NCI-H524 treated with DMSO at 0.1 percent for 48 hours (cell line): ENCODE results near the gene LRRTM2.

Experiments
- DNase-seq: peaks from one replicate; lab custom pipeline; 2025; lab: John Stamatoyannopoulos, UW

LRRTM2 gene

GRCh38 chr5:138878437-138879235, 3.5 kb upstream of the LRRTM2 start:
- no peak for DNase-seq

DNA sequence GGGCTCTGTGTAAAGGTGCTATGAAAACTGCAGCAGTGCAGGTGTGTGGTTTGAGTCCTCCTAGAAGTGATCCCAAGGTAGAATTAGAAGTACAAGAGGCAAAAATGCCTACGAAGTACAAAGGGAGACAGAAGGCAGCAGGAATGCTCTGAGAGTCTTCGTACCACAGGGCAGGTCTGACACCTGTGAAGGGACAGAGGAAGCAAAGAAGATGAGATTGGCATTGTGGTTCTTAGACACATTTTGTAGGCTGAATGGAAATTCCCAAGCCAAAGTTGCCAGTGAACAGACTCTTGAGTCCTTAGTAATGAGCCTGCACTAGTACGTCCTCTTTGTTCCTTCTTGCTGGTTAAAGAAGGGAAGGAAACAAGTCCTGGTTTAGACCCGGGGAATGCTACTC, 1.7 kb upstream of the LRRTM2 start:
- DNase-seq, result no peak

- DNase-seq, result no peak
Observed at GRCh38 chr5:138875946-138876345, 811 bp upstream of the LRRTM2 start.

GRCh38 chr5:138875552-138875875, 379 bp upstream of the LRRTM2 start:
- no peak for DNase-seq

GRCh38 chr5:138874241-138874640, 894 bp downstream of the LRRTM2 start:
- no peak for DNase-seq

DNA sequence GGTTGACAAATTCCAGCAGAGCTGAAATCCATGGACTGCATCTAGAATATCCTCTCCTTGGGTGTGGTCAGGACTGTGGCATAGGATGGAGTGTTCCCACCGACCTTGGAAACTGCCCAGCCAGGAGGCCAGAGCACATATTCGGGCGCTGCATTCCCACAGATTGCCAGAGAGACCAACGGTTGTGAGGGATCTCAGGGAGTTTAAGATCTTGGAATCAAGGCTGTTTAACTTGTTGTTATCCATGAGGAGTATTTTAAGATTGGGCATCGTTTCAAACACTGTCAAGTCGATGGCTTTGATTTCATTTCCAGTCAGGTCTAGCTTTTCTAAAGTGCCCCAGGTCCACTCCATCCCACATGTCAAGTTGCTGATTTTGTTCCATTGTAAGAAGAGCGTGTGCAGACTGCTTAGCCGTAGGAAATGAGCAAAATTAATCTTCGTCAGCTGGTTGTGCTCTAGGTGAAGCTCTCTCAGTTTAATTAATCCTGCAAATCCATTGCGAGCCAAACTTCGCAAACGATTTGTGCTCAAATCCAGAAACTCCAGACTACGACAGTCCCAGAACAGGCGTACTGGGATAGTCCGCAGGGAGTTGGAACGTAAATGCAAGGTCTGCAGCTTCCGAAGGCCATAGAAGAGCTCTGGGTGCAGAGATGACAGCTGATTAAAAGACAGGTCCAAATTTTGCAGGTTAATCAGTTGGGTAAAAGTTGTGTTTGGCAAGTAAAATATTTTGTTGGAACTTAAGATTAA, 1.5 kb downstream of the LRRTM2 start:
- peak; percentile 34 for DNase-seq

- no peak for DNase-seq
Observed at GRCh38 chr5:138872841-138873465, 2.2 kb downstream of the LRRTM2 start.

DNA sequence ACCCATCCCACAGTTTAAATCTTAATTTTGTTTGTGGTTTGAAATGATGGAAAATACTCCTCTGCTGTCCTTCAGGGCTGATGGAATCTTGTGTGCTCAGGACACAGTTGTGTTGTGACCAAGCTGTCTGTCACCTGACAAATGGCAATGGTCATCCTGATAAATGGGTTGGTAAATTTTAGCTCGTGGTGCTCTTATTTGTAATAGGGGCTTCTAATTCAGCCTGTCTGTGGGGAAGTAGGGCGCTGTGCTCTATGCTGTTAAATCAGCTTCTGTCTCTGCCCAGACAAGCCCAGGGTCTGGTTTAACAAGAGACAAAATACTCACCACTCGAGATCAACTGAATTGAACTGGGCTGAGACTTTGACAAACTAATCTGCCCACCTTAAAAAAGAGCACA, 4.5 kb downstream of the LRRTM2 start:
- no peak for DNase-seq

DNA sequence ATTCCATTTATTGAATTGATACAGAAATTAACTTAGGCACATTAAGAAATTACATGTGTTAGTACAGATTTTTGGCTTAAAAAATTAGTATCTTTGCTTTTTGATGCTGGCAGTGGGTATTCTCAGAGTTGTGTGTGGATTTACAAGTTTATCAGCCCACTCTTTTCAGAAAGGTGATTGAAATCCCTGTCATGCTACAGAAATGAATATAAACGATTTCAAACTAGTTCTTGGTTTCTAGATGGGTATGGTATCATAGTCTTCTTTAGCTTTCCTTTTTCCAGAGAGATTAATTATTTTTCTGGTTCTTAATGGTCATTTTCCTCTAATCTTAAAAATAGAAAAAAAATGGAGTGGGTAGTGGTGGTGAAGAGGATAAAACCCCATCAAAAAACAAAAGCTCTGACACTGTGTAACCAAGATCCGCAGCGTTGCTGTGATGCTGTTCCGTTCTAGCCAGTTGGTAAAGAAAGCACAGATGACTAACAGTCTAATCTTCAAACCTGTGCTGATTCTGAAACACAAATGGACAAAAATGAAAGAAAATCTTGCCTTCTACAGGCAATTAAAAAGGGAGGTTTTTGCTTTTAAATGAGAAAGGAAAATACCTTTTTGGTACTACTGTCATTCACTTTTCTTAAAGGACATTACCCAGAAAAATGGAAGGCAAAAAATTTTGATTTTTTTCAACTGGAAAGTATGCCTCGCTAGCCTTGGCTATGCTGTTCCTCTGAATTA, 5.2 kb downstream of the LRRTM2 start:
- DNase-seq, result no peak

DNA sequence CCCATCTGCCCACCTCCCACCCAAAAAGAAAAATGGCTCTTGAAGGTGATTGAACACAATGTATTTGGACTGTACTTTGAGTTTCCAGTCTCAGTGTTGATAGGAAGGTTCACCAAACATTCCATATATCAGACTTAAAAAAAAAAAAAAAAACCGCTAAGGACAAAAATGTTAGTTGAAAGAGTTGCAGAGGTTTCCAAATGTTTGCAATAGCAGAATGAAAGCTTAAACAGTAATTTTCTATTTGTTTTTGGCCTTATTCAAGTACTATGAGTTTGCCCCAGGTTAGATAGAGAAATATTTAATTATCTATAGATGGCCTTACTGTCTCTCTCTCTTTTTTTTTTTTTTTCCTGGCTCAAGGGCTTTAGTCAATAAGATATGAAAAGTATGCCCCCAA, 6.1 kb downstream of the LRRTM2 start:
- DNase-seq, result no peak

GRCh38 chr5:138867011-138867410, 8.1 kb downstream of the LRRTM2 start:
- DNase-seq, result no peak

GRCh38 chr5:138853132-138853531, 22.0 kb downstream of the LRRTM2 start:
- no peak for DNase-seq

- DNase-seq, result no peak
Observed at GRCh38 chr5:138850865-138851435, 24.2 kb downstream of the LRRTM2 start.

GRCh38 chr5:138849882-138850281, 25.3 kb downstream of the LRRTM2 start:
- no peak for DNase-seq

GRCh38 chr5:138849439-138849838, 25.7 kb downstream of the LRRTM2 start:
- DNase-seq, result no peak

DNA sequence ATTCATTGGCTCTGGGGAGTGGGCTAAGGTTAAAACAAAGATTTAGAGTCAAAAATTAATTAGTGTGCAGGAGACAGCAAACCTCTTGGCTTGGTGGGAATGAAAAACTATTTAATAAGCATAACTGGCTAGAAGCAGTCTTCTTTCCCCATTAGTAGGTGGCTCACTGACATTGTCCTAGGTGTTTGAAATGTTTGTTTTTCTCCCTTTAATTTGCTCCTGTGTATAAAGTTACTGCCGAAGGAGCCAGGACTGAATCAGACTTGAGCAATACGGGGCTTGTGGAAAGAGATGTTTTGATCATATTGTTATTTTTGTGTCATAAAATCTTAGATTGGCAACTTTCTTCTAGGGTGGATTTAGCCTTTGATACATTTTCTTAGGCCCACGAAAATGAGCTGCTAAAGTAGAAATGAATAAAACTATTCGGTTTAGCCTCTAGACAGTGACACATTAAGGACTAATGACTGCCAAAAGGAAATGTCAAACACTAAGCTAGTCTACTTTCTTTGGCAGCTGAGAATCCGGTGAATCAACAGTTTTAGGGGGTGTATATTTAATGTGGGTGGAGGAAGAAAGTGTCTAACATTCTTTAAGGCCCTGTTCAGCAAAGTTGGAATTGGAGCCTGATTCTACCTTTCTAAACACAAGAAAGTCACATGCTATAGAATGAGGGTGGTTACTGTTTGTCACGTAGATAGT, 30.2 kb downstream of the LRRTM2 start:
- no peak for DNase-seq

GRCh38 chr5:138844125-138844461, 31.0 kb downstream of the LRRTM2 start:
- no peak for DNase-seq

GRCh38 chr5:138843316-138844124, 31.6 kb downstream of the LRRTM2 start:
- no peak for DNase-seq

DNA sequence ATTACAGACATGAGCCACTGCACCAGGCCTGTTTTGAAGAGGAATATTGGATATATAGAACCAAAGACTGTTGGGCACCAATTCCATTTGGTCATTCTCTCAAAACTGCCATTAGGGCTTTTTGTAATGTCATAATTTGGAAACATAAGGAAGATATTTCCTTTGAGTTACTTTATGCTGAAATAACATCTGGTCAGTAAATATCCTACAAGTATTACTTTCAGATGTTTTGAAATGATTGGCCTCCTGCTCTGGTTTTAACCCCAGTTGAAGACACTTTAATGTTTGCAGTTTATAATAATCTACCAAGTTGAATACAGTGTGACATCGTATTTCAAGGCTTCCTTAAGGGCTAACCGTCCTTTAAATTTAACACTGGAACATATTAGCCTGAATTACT, 33.6 kb downstream of the LRRTM2 start:
- no peak for DNase-seq

- DNase-seq, result no peak
Observed at GRCh38 chr5:138840103-138840502, 35.0 kb downstream of the LRRTM2 start.

GRCh38 chr5:138837160-138837559, 38.0 kb downstream of the LRRTM2 start:
- no peak for DNase-seq
